D721Med (cell line): ENCODE results near the gene VPS36.

ENCODE experiments used
- DNase-seq: peaks from one replicate; pipeline ENCODE4 v3.0.0; 2011; ENCODE audit warnings: low spot score; ENCODE audit not compliant: insufficient read length
- FAIRE-seq: peaks from 2 replicates; lab custom pipeline; 2011; peaks lifted over from hg19 to GRCh38; lab: Jason Lieb, UNC
- CTCF ChIP-seq: IDR thresholded peaks from 2 replicates; pipeline ENCODE4 v1.5.1; 2012; ENCODE audit warnings: mild to moderate bottlenecking, control low read depth; ENCODE audit not compliant: insufficient read depth; ENCODE audit errors: missing control alignments

The VPS36 gene

DNA sequence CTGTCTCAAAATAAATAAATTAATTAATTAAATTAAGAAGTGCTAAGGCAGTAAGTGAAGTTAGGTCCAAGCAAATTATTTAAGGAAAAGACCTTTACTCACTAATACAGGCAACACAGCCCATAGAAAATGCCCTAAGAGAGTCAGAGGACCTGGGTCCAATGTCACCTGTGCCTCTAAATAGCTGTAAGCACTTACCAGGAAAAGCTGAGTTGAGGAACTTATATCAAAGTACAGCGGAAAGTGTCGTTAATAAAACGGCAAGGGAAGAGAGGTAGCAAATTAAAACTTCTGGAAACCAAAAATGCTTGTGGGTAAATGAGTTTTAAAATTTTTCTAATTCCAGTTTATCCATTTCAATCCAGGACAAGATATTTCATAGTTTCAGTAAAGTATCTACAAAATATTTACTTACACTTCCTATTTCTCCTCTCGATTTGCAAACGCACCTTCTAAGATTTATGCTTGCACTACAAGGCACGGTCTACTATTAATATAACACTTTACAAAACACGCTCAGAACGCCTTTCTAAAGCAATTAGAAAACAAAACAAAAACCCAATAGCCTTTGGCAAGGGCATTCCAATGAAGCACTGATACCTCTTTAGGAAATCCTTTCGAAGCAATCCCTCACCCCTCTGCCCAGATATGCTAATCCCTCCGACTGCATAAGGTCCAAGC, 963 bp downstream of the VPS36 start:
- FAIRE-seq (no peak), DNase-seq (no peak)
- no peak for TF ChIP-seq CTCF

GRCh38 chr13:52447815-52448552, 2.5 kb downstream of the VPS36 start:
- TF ChIP-seq CTCF = no peak
- FAIRE-seq (no peak), DNase-seq (no peak)

GRCh38 chr13:52447354-52447753, 3.1 kb downstream of the VPS36 start:
- FAIRE-seq (no peak), DNase-seq (no peak)
- TF ChIP-seq CTCF = no peak

- no peak for FAIRE-seq
- no peak for DNase-seq
- TF ChIP-seq CTCF = no peak
These were observed 4.2 kb downstream of the VPS36 start for GRCh38 chr13:52446265-52446664.

DNA sequence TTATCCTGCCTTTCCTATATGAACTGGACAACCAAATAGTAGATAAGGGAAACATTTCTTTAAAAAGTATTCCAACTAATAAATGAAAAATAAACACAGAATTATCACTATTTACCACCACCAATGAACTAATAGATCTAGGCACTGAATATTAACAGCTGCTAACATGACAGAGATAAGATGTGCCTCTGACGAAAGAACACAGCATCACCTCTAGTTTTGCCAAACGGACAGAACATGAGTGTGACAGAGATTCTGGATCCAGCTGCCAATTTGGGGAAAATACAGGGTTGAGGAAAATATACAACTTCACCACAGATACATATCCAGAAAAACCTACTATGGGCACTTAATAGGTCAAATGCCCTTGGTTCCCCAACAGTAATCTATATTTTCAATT, 18.0 kb downstream of the VPS36 start:
- TF ChIP-seq CTCF = no peak
- DNase-seq (no peak), FAIRE-seq (no peak)

DNA sequence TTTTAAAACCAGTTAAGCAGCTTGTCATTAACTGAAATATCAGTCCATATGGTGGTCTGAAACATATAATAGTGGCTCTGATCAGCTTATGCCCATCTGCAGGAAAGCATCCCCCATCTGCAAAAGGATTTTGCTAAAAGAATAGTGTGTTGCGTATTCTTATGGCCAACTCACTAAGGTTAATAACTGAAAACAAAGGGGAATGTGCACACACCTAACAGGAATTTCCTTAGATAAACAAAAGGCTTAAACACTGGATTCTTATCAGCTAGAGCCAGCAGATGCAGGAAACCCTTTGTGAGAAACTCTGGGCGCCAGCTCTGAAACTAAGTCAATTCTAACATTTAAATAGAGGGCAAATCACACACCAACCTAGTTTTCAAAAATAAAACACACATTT, 22.1 kb downstream of the VPS36 start:
- no peak for TF ChIP-seq CTCF
- FAIRE-seq = peak; percentile 99
- DNase-seq = no peak

DNA sequence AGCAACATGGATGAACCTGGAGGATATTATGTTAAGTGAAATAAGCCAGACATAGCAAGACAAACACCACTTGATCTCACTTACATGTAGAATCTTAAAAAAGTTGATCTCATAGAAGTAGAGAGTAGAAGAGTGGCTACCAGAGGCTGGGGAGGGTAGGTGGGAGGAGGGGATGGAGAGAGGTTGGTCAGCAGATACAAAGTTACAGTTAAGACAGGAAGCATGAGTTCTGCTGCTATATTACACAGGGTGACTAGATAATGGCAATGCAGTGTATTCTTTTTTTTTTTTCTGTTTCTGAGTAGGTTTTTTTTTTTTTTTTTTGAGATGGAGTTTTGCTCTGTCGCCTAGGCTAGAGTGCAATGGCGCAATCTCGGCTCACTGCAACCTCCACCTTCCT, 29.2 kb downstream of the VPS36 start:
- no peak for TF ChIP-seq CTCF
- DNase-seq = no peak
- no peak for FAIRE-seq
